ENCODE results near the gene TACC3. TPM values are rescaled to one million over a fixed set of nuclear protein-coding genes. Genes with fewer than 3 reads are reported as not detected.

Gene TACC3
- total RNA-seq, 4 donors from 2014 or later: 19.1 to 138 (median 28.0) TPM

DNA sequence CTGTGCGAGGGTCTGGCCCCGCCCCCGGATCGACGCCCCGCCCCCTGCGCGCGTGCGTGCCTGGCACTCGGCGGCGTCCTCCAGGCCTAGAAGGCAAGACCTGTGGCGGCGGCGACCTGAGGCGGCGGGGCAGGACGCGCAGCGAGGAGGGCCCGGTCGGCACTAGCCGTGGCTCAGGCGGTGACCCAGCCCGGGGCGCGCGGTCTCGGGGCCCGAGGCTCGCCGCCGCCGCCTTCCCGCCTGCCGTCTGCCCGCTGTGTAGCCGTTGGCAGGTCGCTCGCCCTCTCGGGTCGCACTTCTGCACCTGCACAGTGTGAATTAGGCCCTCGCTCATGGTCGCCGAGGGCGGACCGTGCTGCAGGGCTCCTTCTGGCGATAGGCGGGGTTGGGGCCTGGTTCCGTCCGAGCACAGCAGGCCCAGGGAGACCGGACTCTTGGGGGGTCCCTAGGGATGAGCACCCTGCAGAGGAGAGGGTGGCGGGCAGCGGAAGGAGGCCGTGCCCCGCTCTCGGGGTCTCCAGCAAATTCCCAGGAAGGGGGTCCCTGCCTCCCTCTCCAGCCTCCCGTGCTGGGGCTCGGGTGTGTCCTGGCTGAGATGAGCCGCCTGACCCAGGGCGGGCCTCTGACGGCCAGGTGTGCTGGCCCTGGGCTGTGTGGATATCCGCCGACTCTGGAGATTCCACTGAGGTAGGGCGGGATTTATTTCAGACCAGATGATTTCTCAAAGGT, 36.7 kb upstream of the TACC3 start:
- peak overlapping the region; percentile 29 to 64 (median 60) for H3K27ac ChIP-seq
- TF ChIP-seq, protein P1, sequence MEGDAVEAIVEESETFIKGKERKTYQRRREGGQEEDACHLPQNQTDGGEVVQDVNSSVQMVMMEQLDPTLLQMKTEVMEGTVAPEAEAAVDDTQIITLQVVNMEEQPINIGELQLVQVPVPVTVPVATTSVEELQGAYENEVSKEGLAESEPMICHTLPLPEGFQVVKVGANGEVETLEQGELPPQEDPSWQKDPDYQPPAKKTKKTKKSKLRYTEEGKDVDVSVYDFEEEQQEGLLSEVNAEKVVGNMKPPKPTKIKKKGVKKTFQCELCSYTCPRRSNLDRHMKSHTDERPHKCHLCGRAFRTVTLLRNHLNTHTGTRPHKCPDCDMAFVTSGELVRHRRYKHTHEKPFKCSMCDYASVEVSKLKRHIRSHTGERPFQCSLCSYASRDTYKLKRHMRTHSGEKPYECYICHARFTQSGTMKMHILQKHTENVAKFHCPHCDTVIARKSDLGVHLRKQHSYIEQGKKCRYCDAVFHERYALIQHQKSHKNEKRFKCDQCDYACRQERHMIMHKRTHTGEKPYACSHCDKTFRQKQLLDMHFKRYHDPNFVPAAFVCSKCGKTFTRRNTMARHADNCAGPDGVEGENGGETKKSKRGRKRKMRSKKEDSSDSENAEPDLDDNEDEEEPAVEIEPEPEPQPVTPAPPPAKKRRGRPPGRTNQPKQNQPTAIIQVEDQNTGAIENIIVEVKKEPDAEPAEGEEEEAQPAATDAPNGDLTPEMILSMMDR (IDR thresholded peaks at IDR 0.05): peak in 1 of 6 experiments; percentile 12
- no peak for TF ChIP-seq POLR2A (IDR thresholded peaks at IDR 0.05)
- no peaks in the 10 kb centered on the region for H3K36me3 ChIP-seq
- peak overlapping the region; percentile 41 to 82 (median 74) for H3K4me3 ChIP-seq
- no peaks in the 10 kb centered on the region for H3K27me3 ChIP-seq
- H3K9me3 ChIP-seq: no peaks in the 10 kb centered on the region
- peaks cover 0 to 12% (median 0%) of the 10 kb centered on the region in 4 donors for H3K4me1 ChIP-seq
- DNase-seq: peak in 1 of 3 donors; percentile 58

DNA sequence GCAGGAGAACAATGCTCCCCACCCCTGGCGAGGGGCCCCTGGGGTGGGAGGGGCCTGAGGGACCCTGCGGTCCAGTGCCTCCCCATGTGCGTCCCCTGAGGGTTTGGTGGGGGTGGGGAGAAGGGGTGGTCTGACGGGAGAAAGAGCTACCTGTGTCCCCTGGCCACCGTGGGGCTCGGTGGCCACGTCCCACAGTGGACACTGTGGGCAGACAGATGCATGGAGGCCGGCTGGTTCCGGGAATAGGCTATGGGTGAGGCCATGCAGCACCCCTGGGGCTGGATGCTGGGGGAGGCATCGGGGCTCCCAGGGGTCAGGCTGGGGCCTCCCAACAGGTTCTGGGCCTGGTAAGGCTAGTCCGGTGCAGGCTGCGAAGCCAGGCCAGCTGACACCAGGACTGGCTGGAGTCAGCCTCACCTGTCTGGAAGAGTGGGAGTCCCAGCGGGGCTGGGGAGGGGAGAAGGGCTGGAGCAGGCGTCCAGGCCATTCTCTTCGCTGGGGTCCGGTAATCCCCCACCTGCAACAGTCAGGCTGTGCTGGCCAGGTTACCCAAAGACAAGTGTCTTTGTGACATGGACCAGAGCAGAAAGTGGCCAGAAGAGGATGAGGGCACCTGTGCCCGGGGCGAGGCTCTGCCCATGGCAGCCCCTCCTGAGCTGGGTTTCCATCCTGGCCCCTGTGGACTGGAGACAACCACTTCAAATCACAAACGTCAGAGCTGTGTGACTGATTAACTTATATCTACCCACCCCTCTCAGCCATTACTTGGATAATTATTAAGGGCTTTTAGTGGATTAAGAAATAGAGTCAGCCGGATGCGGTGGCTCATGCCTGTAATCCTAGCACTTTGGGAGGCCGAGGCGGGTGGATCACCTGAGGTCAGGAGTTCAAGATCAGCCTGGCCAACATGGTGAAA, 35.8 kb upstream of the TACC3 start:
- Histone ChIP-seq H3K27ac (peak overlapping the region in 1 of 4 donors; percentile 60), H3K27me3 (no peaks in the 10 kb centered on the region), H3K36me3 (peaks cover 0 to 6% (median 0%) of the 10 kb centered on the region in 3 donors), H3K4me1 (peaks cover 0 to 12% (median 0%) of the 10 kb centered on the region in 4 donors), H3K4me3 (peak overlapping the region in 2 of 4 donors; percentile 73 to 82), H3K9me3 (no peaks in the 10 kb centered on the region)
- no peak for TF ChIP-seq POLR2A (IDR thresholded peaks at IDR 0.05)
- TF ChIP-seq, protein P1 (IDR thresholded peaks at IDR 0.05): no peak
- no peak for DNase-seq

DNA sequence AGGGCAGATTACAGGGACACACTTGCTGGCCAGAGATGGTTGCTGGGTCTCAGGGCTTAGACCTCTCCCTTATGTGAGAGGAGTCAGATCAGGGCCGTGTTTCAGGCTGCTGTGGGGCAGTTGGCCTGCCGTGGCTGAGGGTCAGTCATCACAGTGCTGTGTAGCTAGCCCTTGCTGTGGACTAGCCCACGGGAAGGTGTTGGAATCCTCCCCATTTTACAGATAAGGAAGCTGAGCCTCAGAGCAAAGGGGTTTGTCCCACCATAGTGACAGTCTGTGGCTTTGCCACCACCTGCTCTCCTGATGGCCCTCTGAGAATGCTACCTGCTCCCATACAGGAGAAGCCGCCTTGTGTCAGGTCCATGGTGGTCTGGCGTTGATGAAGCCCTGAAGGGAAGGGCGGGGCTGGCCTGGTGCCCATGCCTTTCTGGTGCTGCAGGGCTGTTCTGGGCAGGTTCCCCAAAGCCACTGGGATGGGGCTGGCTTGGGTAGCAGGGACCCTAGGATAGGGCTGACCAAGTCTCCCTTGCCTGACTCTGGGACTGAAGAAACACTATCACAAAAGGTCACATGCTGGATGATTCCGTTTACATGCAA, 34.8 kb upstream of the TACC3 start:
- H3K27me3 ChIP-seq: no peaks in the 10 kb centered on the region
- peaks cover 0 to 12% (median 0%) of the 10 kb centered on the region in 4 donors for H3K4me1 ChIP-seq
- no peak overlapping the region for H3K27ac ChIP-seq
- peaks cover 0 to 17% (median 0%) of the 10 kb centered on the region in 3 donors for H3K36me3 ChIP-seq
- no peak overlapping the region for H3K4me3 ChIP-seq
- DNase-seq: no peak
- no peak for TF ChIP-seq POLR2A (IDR thresholded peaks at IDR 0.05)
- TF ChIP-seq, protein P1 (IDR thresholded peaks at IDR 0.05): no peak
- H3K9me3 ChIP-seq: no peaks in the 10 kb centered on the region

DNA sequence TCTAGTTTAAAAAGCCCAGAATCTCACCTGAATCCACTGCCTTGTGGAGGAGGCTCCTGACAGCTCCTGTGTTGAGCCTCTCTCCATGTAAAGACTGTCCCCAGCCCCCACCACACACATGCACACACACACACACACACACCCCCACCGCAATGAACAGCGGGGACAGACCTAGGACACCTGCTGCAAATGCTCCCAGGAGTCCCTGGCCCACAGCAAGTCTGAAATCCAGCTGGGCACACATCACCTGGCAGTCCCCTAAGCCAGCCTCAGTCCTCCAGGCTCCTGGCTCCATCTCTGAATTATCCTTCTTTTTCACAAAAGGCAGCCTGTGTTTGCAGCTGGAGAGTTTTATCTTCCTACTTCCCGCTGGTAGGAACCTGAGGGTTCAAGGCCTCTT, 30.6 kb upstream of the TACC3 start:
- TF ChIP-seq, protein P1 (IDR thresholded peaks at IDR 0.05): no peak
- TF ChIP-seq POLR2A (IDR thresholded peaks at IDR 0.05): no peak
- no peaks in the 10 kb centered on the region for H3K9me3 ChIP-seq
- H3K4me1 ChIP-seq: no peaks in the 10 kb centered on the region
- no peak for DNase-seq
- no peaks in the 10 kb centered on the region for H3K27me3 ChIP-seq
- H3K27ac ChIP-seq: no peak overlapping the region
- no peak overlapping the region for H3K4me3 ChIP-seq
- H3K36me3 ChIP-seq: peaks cover 0 to 52% (median 0%) of the 10 kb centered on the region in 3 donors

DNA sequence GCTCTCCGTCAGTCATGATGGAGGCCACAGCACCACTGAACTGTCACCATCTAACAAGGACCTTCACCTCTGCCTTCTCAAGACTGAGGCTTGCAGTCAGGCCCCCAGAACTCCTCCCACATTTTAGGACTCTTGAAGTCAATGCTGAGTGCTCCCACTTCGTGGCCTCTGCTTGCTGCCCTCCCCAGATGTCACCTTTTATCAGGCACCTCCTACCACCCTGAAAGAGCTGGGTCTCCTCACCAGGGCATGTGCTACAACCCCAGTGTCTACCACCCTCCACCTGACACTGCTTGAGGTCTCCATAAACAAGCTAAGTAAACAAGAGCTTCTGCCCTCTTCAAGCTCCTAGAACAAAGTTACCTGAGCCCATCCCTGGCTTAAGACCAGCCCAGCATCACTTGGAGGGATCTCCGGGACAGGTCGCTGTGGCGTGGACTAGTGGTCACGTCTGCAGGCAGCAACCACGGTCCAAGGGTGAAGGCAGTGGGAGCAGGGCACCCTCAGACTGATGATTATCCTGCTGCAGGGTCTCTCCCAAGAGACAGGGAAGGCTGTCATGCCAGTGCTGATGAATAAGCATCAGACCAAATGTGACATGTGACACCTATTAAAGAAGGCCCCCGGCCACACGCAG, 29.5 kb upstream of the TACC3 start:
- H3K4me1 ChIP-seq: no peaks in the 10 kb centered on the region
- no peak overlapping the region for H3K4me3 ChIP-seq
- peaks cover 0 to 63% (median 0%) of the 10 kb centered on the region in 3 donors for H3K36me3 ChIP-seq
- no peak overlapping the region for H3K27ac ChIP-seq
- DNase-seq: no peak
- no peaks in the 10 kb centered on the region for H3K9me3 ChIP-seq
- no peak for TF ChIP-seq POLR2A (IDR thresholded peaks at IDR 0.05)
- TF ChIP-seq, protein P1 (IDR thresholded peaks at IDR 0.05): no peak
- H3K27me3 ChIP-seq: no peaks in the 10 kb centered on the region

All from Peyer's patch (tissue), 4 donors.